Panc1 (cell line): Measurements from ENCODE around the gene KCNAB1. TPM values are rescaled to one million over a fixed set of nuclear protein-coding genes. Genes with fewer than 3 reads are reported as not detected.

Source experiments
- ATAC-seq: fragments of 200-7000 bp; cut with Tn5 transposase; 2 replicates; pipeline ENCODE4 v1.9.1; 2020; ENCODE audit warnings: mild to moderate bottlenecking, moderate library complexity
- BruUV-seq: library from RNA; stranded (reverse); fragments of 400-500 nt; replicated peaks from 2 replicates; lab custom pipeline; 2021; lab: Mats Ljungman, UMichigan
- CTCF ChIA-PET: fragments of 300-600 bp; sonication (Branson Sonifier 250); formaldehyde crosslinking; loops from one replicate; lab custom pipeline; 2022; ENCODE audit warnings: antibody characterized with exemption; lab: Charles Lee
- POLR2A ChIA-PET: fragments of 300-600 bp; sonication (Branson Sonifier 250); formaldehyde crosslinking; loops from one replicate; lab custom pipeline; 2022; ENCODE audit warnings: antibody characterized with exemption; lab: Charles Lee
- DNase-seq: peaks from one replicate; pipeline ENCODE4 v3.0.0-alpha.2; 2010; ENCODE audit warnings: low read depth, low spot score
- H3K27ac ChIP-seq: 2 replicates; pipeline ENCODE4 v1.5.1; 2011; ENCODE audit warnings: mild to moderate bottlenecking, low read length, inconsistent platforms
- H3K27me3 ChIP-seq: fragments of 200-500 bp; sonication (Bioruptor generic); 2 replicates; pipeline ENCODE4 v1.6.0; 2014; ENCODE audit warnings: low read length, inconsistent platforms; ENCODE audit not compliant: control insufficient read depth, insufficient read depth
- H3K36me3 ChIP-seq: fragments of 200-500 bp; sonication (Bioruptor generic); 2 replicates; pipeline ENCODE4 v1.5.1; 2014; ENCODE audit warnings: inconsistent platforms, mild to moderate bottlenecking, low read length, moderate library complexity; ENCODE audit not compliant: control insufficient read depth, insufficient read depth
- H3K4me1 ChIP-seq: 2 replicates; pipeline ENCODE4 v1.5.1; 2011; ENCODE audit warnings: inconsistent platforms, mild to moderate bottlenecking, low read length, moderate library complexity; ENCODE audit not compliant: control insufficient read depth, insufficient read depth
- H3K4me3 ChIP-seq, 2 experiments: 2 replicates each; pipeline ENCODE4 v1.5.1; 2011 to 2012; ENCODE audit warnings: low read depth in 2 of 2, low read length in 2 of 2, mild to moderate bottlenecking in 2 of 2, inconsistent platforms in 1 of 2, moderate library complexity in 1 of 2
- H3K9me3 ChIP-seq: fragments of 200-500 bp; sonication (Bioruptor generic); 2 replicates; pipeline ENCODE4 v1.5.1; 2014; ENCODE audit warnings: low read depth, mild to moderate bottlenecking, inconsistent platforms, low read length, moderate library complexity; ENCODE audit not compliant: control insufficient read depth, insufficient read depth
- CTCF ChIP-seq: fragments of 450-650 bp; IDR thresholded peaks from 2 replicates; pipeline ENCODE4 v1.5.1; 2017; ENCODE audit warnings: mild to moderate bottlenecking
- POLR2AphosphoS5 ChIP-seq: IDR thresholded peaks from 2 replicates; pipeline ENCODE4 v1.6.1; 2012; ENCODE audit warnings: mild to moderate bottlenecking, low read depth, low read length, moderate library complexity
- REST ChIP-seq, 2 experiments: IDR thresholded peaks; 2 replicates each; pipeline ENCODE4 v1.6.1; 2011 to 2012; ENCODE audit warnings: low read depth in 2 of 2, control low read depth in 1 of 2, low read length in 1 of 2, mild to moderate bottlenecking in 1 of 2, moderate library complexity in 1 of 2; ENCODE audit not compliant: insufficient read depth in 1 of 2
- SIN3A ChIP-seq: IDR thresholded peaks from 2 replicates; pipeline ENCODE4 v1.6.1; 2012; ENCODE audit warnings: low read depth, mild to moderate bottlenecking, low read length, moderate library complexity, borderline replicate concordance; ENCODE audit not compliant: insufficient read depth
- TCF7L2 ChIP-seq: IDR thresholded peaks from 2 replicates; pipeline ENCODE4 v1.6.1; 2011; ENCODE audit warnings: mild to moderate bottlenecking, low read depth, low read length, inconsistent platforms
- in situ Hi-C: cut with HindIII; loops from 2 replicates; pipeline ENCODE4 v1.10.0; 2016; ENCODE audit warnings: low sequenced_read_pairs, low pct_unique_long_range_greater_than_20kb
- intact Hi-C: fragments of 100-400 bp; cut with micrococcal nuclease; formaldehyde crosslinking; loops from one replicate; pipeline ENCODE4 v1.10.0; 2022; ENCODE audit not compliant: unreplicated experiment
- total RNA-seq: library from RNA; stranded (reverse); gene quantifications from one replicate; pipeline ENCODE4 v1.2.1, GENCODE V29; 2021; ENCODE audit not compliant: unreplicated experiment

KCNAB1 gene
- total RNA-seq, 1 experiment from 2014 or later = not detected

GRCh38 chr3:156350781-156351180 is 230.4 kb downstream of the KCNAB1 start:
- ATAC-seq (no peak), DNase-seq (no peak)
- ChIA-PET CTCF (no interaction called here), POLR2A (no interaction called here)
- in situ Hi-C loops = no loop called here
- Histone ChIP-seq H3K27ac (no peak overlapping the region), H3K36me3 (no peaks in the 10 kb centered on the region), H3K9me3 (no peaks in the 10 kb centered on the region), H3K4me1 (no peaks in the 10 kb centered on the region), H3K4me3 (no peak overlapping the region), H3K27me3 (peaks cover 8% of the 10 kb centered on the region)
- no TSS peak for BruUV-seq
- no peak for TF ChIP-seq CTCF
- no peak for TF ChIP-seq TCF7L2
- TF ChIP-seq SIN3A = no peak
- no peak for TF ChIP-seq POLR2AphosphoS5
- no peak for TF ChIP-seq REST (IDR thresholded peaks at IDR 0.05; ENCODE audit: insufficient read depth in 1 of 2, low read depth in 2 of 2, low read length in 1 of 2)
- intact Hi-C loops = no loop called here

GRCh38 chr3:156351783-156352182 is 231.4 kb downstream of the KCNAB1 start:
- Histone ChIP-seq H3K27ac (no peak overlapping the region), H3K4me3 (no peak overlapping the region), H3K4me1 (no peaks in the 10 kb centered on the region), H3K9me3 (no peaks in the 10 kb centered on the region), H3K36me3 (no peaks in the 10 kb centered on the region), H3K27me3 (peaks cover 4% of the 10 kb centered on the region)
- TF ChIP-seq SIN3A (no peak), POLR2AphosphoS5 (no peak)
- intact Hi-C loops = no loop called here
- ChIA-PET POLR2A (no interaction called here), CTCF (no interaction called here)
- no TSS peak for BruUV-seq
- DNase-seq (no peak), ATAC-seq (no peak)
- in situ Hi-C loops = no loop called here

- TF ChIP-seq CTCF = no peak
- TF ChIP-seq TCF7L2 = no peak
- TF ChIP-seq REST (IDR thresholded peaks at IDR 0.05; ENCODE audit: insufficient read depth in 1 of 2, low read depth in 2 of 2, low read length in 1 of 2) = no peak
- no peak for TF ChIP-seq SIN3A
- no peak for TF ChIP-seq POLR2AphosphoS5
- H3K36me3 ChIP-seq = no peaks in the 10 kb centered on the region
- in situ Hi-C loops = no loop called here
- POLR2A ChIA-PET = no interaction called here
- intact Hi-C loops = no loop called here
- CTCF ChIA-PET = no interaction called here
- no peaks in the 10 kb centered on the region; the same call in 1 of the 2 replicates for H3K27me3 ChIP-seq
- no peaks in the 10 kb centered on the region for H3K9me3 ChIP-seq
- no peak; the same call in 1 of the 2 replicates for ATAC-seq
- no peak overlapping the region for H3K4me3 ChIP-seq
- DNase-seq = no peak
- H3K4me1 ChIP-seq = no peaks in the 10 kb centered on the region
- no TSS peak for BruUV-seq
- no peak overlapping the region for H3K27ac ChIP-seq
These were observed 232.3 kb downstream of the KCNAB1 start for GRCh38 chr3:156352728-156353127.
